Hippocampal formation (tissue), 2 donors: ENCODE results near the gene HIVEP3.

Experiments
- DNase-seq, 2 donors: peaks; one replicate each; lab custom pipeline; 2025; lab: John Stamatoyannopoulos, UW

Gene HIVEP3

GRCh38 chr1:41535276-41535675, 383.4 kb downstream of the HIVEP3 start:
- no peak for DNase-seq

- DNase-seq = no peak
Observed at GRCh38 chr1:41534181-41535076, 384.3 kb downstream of the HIVEP3 start.

- no peak for DNase-seq
Observed at GRCh38 chr1:41533731-41534080, 385.0 kb downstream of the HIVEP3 start.

GRCh38 chr1:41533016-41533730, 385.5 kb downstream of the HIVEP3 start:
- DNase-seq = no peak

- DNase-seq = no peak
Observed at GRCh38 chr1:41532206-41532975, 386.3 kb downstream of the HIVEP3 start.

- no peak for DNase-seq
Observed at GRCh38 chr1:41530411-41530810, 388.3 kb downstream of the HIVEP3 start.

GRCh38 chr1:41529621-41530395, 388.9 kb downstream of the HIVEP3 start:
- DNase-seq = no peak

GRCh38 chr1:41528726-41529605, 389.8 kb downstream of the HIVEP3 start:
- no peak for DNase-seq

- DNase-seq = no peak
Observed at GRCh38 chr1:41528106-41528505, 390.6 kb downstream of the HIVEP3 start.

- no peak for DNase-seq
Observed at GRCh38 chr1:41526956-41527561, 391.7 kb downstream of the HIVEP3 start.

- DNase-seq = no peak
Observed at GRCh38 chr1:41525891-41526587, 392.7 kb downstream of the HIVEP3 start.

- DNase-seq = no peak
Observed at GRCh38 chr1:41524676-41525675, 393.7 kb downstream of the HIVEP3 start.

GRCh38 chr1:41523949-41524675, 394.6 kb downstream of the HIVEP3 start:
- no peak for DNase-seq

- no peak for DNase-seq
Observed at GRCh38 chr1:41523071-41523470, 395.7 kb downstream of the HIVEP3 start.

GRCh38 chr1:41521766-41522165, 397.0 kb downstream of the HIVEP3 start:
- no peak for DNase-seq

- no peak for DNase-seq
Observed at GRCh38 chr1:41520951-41521752, 397.6 kb downstream of the HIVEP3 start.

GRCh38 chr1:41519667-41520066, 399.1 kb downstream of the HIVEP3 start:
- no peak for DNase-seq
